NCI-H460 (cell line): ENCODE data around the gene NRXN3. TPM values are rescaled to one million over a fixed set of nuclear protein-coding genes. Genes with fewer than 3 reads are reported as not detected.

Source experiments
- DNase-seq: peaks from one replicate; pipeline ENCODE4 v3.0.0-alpha.2; 2016; ENCODE audit warnings: low read depth; ENCODE audit errors: extremely low read depth
- total RNA-seq: library from RNA; depleted of rRNA; stranded (reverse); fragments of >200 nt; shearing (Covaris generic); gene quantifications from 2 replicates; pipeline ENCODE4 v1.2.3, GENCODE V29; 2014

Gene NRXN3
- total RNA-seq, 1 experiment from 2014 or later = 6.6 TPM

DNA sequence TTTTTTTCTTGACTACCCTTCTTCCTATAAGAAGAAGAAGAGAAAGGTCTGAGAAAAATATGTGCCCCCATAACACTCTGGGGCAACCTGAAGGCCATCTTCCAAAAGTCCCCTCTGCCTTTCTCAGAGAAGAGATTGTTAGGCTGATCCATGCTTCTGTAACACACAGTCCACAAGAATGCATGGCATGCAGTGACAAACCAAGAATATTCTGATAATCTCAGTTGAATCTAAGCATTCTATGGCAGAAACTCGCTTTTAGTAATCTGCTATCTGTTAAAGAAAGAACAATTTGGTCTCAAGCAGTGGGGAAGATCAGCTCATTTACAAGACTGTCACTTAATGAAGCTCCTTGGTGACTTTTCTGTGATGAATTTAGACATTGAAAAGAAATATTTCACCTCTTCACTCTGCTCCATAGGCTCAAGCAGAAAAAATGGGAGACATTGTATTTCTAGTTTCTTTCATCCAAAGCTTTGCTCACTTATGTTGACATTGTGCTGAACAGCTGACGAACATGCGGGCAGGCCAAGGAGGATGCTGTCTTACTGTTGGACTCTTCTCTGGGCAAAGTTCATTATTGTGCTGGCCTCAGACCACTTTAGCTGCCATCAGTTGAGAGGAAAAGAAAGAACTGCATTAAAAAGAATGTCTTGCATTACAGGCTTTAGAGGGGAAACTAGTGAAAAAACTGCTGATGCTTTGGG lies 1084.0 kb downstream of the NRXN3 start:
- DNase-seq = no peak

DNA sequence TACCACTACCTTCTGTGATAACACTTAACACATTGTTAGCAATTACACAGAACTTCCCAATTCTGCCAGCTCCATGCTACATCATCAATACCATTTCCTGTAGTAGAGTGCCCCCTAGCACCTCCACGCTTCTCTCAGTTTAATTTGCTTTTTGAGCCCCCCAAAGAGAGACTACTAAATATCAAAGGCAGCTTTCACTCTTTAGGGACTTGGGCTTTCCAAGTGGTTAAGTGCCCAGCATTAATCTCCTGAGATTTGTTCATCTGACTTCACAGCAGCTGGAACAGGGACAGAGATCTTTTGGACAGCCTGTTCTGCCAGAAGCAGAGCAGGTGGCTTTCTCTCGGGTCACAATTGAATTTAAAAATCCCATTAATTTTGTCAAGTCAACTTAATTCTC lies 1086.2 kb downstream of the NRXN3 start:
- DNase-seq = no peak

DNA sequence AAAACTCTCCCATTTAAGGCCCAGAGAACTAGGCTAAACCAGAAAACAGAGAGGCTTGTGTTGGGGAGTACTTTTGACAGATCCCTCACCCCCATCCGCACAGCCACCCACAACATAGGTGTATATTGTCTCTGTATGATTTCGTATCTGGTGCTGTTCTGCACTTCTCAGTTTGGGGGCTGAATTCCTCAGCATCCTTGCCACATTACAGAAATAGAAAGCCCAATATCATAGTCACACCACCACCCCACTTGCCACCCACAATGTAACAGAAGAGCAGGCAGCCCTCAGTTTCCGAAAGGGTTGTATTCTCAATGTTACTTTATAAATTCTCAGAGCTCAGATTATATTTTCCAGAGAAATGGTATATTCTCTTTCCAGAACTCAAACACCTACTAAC lies 1090.2 kb downstream of the NRXN3 start:
- no peak for DNase-seq

DNA sequence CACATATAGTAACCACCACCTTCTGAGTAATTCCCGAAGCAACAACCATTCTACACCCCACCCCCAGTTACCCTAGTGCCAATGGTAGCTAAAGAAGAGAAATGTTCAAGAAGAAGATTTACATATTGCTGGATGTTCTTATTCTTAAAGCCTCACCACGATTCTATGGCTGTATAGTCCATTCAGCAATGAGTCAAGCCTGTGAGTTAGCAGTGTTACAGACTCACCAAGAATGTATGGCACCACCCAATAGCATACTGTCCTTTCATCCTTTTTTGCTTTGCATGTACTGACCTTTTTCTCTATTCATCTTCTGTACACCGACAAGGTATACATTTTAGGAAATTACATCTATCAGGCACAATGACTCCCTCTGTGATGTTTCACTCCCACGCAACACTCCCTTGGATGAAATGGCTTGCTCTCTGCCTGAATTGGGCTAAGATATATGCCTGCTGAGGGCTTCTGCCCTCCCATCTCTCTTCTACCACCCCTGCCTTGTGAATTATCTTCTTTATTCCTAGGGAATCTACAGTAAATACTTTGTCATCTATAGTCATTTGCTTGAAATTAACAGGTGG lies 1095.3 kb downstream of the NRXN3 start:
- no peak for DNase-seq

DNA sequence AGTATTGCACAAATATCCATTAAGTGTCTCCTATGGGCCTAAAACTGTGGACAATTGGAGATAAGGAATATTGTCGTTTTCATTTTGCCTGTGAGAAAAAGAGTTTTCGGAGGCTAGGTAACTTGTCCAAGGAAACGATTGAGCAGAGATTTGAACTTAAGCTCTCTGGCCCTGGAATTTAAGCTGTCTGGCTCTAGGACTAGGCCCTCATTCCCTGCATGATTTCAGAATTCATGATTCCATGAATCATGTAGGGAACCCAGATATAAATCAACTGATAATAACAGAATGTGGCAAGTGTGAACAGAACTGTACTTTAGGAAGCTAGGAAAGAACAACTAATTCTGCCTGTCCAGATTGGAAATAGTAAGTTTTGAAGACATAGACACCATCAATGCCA lies 1100.2 kb downstream of the NRXN3 start:
- no peak for DNase-seq

DNA sequence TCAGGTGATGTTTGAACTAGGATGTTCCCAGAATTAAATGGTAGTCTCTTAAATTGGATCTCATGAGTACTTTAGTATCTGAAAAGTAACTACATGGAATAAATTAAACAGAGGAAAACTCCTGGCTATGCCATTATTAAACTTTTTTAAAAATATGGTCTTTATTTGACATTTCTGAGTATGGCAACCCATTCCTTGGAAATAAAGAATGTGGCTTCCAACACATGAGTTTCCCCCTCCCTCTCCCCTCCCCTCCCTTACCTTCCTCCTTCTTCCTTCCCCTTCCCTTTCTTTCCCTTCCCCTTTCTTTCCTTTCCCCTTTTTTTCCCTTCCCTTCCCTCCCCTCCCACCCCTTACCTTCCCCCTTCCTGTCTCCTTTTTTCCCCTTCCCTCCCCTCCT lies 1100.9 kb downstream of the NRXN3 start:
- no peak for DNase-seq

DNA sequence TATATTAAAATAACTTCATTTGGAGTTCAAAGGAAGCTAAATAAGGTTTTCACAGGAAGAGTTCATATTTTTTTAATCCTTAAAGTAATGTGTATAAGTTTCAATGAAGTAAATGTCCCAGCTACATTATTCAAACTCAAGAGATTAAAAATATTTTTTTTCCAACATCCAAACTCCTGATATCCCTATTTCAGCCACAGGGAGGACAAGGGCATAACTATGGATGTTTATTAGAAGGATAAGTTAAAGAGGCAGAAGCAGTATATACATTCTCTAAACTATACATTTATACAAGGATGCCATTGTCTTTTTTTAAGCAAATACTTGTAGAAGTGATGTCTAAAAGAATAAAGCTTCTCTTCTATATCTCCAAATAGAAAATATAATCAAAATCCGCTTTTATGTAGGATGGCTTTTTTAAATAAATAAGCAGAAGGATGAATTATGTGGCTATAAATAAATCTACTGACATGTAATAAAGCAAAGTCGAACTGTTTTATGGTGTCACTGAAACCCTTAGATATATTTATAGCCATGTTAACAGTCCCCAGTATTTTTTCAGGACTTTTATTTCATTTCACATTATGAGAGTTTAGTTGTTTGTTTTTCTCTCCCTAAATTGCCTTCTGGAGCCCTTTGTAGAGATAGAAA lies 1104.6 kb downstream of the NRXN3 start:
- no peak for DNase-seq

DNA sequence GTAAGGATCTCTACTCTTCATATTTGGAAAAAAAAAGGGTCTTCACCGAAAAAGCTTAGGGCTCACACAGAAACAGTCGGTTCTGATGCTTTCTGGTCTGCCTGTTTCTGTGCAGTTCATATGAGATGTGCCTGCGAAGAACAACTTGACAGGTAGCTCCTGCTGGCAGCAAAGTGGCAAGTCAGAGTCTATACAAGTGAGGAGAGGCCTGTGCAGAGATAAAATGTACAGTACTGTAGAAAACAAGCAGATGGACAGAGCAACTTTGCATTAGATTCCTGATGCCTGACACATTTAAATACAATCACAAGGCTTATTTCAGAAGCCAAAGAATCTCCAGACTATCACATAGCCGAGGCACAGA lies 1105.1 kb downstream of the NRXN3 start:
- no peak for DNase-seq

DNA sequence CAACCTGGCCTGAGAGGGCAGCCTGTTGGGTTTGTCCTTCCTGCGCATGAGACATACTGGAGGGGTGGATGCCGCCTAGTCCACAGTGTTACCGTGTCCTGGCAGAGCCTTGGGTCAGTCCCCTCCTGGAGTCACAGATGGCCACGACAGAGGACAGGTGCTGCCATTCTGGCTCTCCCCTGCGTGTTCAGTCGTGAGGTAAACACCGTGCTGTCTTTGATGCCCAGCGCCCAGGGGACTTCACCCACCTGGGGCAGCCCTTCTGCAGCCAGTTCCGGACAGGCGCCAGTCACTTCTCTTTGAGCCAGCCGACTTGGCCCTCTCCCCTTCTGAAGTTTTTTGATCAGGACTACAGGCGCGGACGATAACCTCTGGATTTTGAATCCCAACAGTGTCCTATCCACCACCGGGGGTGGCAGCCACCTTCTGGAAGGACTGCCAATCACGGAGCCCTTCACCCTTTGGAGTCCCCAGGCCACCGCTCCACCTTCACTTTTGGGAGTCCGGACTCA lies 1108.2 kb downstream of the NRXN3 start:
- DNase-seq = no peak

DNA sequence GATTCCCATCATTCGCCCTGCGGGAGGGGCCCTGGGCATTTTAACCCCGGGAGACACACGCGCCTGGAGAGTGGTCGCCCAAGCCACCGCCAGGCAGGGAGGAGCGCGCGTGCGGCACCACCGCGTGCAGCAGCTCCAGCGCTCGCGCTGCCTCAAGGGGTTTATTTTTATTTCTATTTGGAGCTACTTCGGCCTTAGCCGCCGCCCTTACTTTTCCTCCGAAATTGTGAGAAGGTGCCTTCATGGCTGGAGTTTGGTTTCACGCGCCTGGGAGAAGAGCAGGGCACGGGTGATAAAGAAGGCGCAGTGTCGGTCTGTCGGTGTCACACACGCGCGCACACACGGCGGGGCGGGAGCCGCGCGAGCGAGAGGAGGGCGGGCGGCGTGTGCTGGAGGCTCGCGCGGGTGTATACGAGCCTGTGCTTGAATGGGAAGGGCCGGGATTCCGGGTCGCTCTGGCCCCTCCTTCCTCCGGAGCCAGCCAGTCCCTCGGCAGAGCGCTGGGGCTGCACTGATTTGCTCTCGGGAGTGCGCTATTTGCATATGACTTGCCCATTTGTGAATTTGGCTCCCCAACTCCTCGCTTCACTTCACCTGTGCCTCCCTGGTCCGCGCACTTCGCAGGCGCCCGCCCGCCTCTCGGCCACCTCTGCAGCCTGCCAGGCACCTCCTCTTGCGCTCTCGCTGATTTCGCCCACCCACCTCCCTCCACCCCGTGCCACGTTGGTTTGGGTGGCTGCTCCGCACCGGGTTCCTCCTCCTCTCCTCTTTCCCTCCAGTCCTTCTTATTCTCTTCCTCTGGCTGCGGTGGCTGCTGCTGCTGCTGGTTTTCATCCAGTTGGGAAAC lies 1108.8 kb downstream of the NRXN3 start:
- DNase-seq = peak; percentile 91

DNA sequence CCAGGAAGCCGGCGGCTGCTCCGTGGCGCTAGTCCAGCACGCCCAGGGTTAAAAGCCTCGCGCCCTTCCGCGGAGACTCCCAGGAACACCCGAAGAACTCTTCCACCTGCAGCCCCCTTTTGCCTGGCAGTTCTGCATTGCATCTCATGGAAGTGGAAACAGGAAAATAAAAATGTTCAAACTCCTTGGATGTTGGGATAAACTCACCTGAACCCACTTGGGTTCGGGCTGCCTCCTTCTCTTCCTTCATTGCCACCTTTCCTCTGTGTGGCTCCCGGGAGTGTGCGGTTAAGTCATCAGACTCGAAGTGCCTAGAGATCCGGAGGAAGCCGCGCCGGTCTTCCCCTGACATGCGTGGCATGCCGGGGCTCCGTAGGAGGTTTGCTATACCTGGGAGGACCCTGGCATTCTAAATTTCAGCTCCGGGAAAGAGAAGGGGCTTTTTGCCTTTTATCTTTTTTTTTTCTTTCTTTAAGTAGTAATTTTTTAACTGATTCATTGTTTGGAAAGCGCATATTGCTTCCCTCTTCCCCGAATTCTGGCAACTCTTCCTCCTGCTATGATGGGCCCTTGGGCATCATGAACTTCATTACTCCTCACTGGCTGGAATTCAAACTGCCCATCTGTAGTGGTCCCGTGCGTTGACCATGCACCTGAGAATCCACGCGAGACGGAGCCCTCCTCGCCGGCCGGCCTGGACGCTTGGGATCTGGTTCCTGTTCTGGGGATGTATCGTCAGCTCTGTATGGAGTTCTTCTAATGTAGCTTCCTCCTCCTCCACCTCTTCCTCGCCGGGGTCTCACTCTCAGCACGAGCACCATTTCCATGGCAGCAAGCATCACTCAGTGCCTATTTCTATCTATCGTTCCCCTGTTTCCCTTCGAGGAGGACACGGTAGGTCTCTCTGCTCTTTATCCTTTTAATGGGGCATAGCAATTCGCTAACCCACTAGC lies 1109.7 kb downstream of the NRXN3 start:
- DNase-seq = no peak

DNA sequence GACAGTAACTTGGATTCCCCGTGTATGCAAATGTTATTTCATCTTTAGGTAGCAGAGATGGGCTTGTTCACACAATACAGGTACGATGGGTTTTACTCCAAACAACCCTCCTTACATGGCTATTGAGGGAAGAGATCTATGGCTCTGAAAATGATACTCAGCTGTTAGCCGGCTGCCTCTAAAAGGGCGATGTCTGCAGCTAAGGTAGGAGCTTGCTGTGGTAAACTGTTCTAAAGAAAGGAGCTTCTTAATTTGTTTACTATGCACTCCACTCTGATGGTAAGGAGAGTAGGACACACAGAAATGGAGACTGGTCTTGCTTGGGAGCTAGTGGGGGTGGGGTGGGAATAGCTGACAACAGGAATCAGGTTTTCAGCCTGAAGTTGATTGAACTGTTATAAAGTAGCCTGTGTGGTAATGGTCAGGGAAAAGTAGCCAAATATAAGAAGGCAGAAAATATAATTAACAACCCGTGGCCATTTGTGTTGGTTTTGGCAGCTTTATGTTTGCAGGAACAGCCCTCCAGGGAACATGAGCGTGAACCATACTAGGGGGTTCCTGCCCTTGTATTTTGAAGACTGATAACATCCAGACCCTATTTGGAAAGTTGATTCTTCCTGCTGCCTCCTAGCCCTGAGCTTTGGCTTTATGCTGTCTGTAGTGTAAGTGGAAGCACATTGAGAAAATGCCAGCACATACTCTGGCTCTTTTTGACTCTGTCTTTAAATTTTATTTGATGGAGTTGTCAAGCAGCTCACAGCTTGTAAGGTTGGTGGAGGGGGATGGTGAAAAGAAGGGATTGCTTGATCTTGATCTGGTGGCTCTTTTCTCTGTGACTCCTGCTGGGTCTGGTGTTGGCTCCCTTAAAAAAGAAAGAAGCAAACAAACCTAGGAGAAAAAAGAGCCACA lies 1111.3 kb downstream of the NRXN3 start:
- DNase-seq = no peak

DNA sequence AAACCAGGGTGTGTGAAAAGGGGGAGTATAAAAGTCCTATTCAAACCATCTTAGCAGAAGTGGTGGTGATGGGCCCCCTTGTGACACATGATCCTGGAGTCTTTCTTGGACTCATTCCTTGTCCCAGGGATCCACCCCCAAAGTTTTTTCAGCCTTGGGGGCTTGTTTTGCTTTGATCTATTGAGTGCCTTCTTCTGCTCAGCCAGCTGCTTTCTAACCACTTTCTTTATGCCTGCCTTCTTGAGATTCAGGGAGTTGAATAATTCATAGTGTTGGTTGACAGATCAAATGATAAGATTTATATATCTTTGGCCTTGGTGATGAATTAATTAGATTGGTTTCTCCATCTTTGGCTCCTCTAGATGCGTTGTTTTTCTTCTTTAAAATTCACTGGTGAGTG lies 1114.4 kb downstream of the NRXN3 start:
- no peak for DNase-seq

DNA sequence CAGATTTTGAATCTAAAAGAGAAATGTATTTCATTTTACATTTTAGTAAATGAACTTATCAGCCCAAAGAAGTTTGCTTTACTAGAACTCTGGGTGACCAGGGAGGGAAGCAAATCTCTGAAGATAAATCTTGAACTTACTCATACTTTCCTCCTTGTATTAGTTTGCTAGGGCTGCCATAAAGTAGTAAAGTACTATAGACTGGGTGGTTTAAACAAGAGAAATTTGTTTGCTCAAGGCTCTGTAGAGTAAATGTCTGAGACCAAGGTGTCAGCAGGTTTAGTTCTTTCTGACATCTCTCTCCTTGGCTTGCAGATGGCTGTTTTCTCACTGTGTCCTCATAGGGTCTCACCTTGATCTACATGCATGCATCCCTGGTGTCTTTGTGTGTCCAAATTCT lies 1115.1 kb downstream of the NRXN3 start:
- DNase-seq = no peak

DNA sequence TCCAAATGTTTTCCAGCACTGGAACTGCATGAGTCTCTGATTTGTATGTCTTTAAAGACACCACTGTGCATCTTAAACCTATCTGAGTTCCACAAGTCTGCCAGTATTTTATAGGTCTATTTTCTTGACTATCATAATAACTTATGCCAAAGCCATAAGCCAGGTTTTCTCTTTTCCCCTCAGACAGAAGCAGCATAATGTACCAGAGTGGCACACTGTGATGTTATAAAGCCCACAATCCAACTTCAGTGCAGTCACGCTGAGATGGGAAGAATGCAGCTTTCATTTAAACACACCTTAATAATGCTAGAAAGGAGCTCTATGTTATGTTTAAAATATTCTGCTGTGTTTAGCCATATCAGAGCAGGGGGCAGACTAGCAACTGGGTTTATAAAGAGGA lies 1117.8 kb downstream of the NRXN3 start:
- no peak for DNase-seq

DNA sequence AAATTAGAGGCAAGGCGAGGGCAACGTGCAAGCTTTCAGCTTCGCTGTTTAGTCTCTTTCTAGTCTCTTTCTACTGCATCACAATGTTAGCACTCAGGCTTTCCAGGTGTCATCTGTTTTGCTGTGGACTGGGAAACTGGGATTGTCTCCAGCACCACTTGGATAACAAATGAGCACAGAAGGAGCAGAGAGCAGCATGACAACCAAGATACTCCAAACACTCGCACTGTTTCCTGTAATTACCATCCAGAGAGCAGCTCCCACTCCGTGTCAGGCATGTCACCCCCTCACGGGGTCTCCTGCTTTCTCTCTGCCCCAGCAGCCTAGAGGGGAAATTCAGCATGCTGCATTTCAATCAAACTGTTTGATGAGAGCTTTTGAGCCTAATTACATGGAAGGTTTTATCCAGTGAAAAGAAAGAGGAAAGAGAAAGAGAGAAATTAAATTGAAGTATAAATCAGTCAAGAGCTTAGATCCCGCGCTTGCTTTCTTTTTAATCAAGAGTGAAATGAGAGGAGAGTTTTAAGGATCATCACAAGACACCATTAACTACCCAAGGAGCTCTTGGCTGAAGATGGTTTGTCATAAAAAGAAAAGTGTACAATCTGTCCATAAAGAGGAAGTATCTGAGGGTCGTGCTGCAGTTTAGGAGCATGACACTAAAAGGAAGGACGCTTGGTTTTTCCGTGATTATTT lies 1123.5 kb downstream of the NRXN3 start:
- DNase-seq = no peak

DNA sequence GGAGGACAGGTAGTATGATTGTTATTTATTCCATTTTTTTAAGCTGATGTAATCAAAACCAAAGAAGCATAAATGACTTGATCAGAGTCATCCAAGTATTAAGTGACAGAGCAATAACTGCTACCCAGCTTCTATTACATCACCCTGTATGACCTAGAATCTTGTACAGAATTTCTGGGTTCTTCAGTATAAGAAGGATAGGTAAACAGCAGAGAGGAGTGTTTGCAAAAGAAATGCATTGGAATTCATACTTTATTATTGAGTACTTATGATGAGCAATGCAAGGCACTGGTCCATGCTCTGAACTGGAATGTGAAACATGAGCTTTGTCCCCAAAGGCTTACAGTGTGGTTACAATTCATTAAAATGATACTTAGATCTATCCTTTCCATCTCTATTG lies 1124.3 kb downstream of the NRXN3 start:
- no peak for DNase-seq

DNA sequence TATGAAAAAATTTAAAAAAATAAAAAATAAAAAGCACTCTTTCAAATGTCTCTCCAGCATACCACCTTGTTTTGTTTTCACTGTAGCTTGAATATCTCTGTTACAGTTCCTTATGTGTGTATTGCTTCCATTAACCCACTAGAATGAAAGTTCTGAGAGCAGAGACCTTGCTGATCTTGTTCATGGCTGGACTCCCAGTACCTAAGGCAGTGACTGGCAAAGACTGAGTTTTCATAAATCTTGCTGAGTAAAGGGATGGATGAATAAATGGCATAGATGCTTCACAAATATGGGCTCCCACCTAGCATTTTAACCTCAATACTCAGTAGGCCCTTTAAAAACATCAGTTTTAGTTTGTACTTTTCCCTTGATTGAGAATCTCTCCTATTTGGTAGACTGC lies 1125.2 kb downstream of the NRXN3 start:
- DNase-seq = no peak
